ENCODE measurements around the gene CCDC85B. TPM values are rescaled to one million over a fixed set of nuclear protein-coding genes. Genes with fewer than 3 reads are reported as not detected.
A peak's percentile ranks its signal among the peaks of the same experiment; 100 is the strongest.
"Not testable (repeated sequence)": the region's sequence is repeated elsewhere in the genome, so short reads cannot be mapped to it uniquely, and the experiment has no call there.

Gene CCDC85B
- total RNA-seq, 1 experiment from 2014 or later: 55.3 TPM

DNA sequence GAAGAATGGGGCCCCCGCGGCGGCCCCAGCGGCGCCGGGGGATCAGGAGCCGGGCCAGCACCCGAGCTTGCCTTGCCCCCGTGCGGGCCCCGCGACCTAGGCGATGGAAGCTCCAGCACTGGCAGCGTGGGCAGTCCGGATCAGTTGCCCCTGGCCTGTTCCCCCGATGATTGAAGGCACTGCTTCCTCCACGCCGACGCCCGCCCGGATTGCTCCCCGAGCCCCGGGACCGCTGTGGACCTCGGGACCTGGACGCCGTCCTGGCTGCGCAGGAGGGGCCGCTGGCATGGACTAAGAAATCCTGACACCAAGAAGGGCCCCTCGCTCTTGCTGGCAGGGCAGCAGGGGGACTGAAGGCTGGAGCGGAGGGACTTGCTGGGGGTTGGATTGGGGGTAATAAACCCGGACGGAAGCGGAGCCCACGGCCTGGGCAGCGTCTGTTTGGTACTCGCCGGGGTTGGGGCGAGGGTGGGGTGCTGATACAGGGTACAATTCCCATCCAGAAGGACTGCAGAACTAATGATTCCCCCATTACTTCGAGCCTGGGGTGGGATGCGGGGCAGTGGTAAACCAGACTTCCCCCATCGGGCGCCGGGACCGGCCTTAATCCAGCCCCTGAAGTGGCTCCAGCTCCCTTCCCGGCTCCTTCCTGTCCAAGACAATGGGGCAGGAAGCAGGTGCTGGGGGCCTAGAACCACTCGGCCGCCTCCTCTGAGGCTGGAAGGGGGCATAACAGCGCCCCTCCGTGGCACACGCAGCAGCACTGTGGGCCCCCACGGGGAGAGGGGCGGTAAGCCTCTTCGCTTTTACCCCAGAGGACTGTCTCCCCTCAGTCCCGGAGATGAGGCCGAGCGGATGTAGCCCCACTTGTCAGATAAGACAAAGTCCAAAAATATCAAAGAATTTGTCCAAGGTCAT lies 1.0 kb downstream of the CCDC85B start (continued):
- TF ChIP-seq, protein P1, sequence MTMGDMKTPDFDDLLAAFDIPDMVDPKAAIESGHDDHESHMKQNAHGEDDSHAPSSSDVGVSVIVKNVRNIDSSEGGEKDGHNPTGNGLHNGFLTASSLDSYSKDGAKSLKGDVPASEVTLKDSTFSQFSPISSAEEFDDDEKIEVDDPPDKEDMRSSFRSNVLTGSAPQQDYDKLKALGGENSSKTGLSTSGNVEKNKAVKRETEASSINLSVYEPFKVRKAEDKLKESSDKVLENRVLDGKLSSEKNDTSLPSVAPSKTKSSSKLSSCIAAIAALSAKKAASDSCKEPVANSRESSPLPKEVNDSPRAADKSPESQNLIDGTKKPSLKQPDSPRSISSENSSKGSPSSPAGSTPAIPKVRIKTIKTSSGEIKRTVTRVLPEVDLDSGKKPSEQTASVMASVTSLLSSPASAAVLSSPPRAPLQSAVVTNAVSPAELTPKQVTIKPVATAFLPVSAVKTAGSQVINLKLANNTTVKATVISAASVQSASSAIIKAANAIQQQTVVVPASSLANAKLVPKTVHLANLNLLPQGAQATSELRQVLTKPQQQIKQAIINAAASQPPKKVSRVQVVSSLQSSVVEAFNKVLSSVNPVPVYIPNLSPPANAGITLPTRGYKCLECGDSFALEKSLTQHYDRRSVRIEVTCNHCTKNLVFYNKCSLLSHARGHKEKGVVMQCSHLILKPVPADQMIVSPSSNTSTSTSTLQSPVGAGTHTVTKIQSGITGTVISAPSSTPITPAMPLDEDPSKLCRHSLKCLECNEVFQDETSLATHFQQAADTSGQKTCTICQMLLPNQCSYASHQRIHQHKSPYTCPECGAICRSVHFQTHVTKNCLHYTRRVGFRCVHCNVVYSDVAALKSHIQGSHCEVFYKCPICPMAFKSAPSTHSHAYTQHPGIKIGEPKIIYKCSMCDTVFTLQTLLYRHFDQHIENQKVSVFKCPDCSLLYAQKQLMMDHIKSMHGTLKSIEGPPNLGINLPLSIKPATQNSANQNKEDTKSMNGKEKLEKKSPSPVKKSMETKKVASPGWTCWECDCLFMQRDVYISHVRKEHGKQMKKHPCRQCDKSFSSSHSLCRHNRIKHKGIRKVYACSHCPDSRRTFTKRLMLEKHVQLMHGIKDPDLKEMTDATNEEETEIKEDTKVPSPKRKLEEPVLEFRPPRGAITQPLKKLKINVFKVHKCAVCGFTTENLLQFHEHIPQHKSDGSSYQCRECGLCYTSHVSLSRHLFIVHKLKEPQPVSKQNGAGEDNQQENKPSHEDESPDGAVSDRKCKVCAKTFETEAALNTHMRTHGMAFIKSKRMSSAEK (CRISPR knock-in tag; IDR thresholded peaks at IDR 0.05; ENCODE audit: borderline replicate concordance): no peak
- TF ChIP-seq MXD4 (CRISPR knock-in tag; IDR thresholded peaks at IDR 0.05; ENCODE audit: borderline replicate concordance) (no peak), HMGA2 (CRISPR knock-in tag; IDR thresholded peaks at IDR 0.05) (no peak)

DNA sequence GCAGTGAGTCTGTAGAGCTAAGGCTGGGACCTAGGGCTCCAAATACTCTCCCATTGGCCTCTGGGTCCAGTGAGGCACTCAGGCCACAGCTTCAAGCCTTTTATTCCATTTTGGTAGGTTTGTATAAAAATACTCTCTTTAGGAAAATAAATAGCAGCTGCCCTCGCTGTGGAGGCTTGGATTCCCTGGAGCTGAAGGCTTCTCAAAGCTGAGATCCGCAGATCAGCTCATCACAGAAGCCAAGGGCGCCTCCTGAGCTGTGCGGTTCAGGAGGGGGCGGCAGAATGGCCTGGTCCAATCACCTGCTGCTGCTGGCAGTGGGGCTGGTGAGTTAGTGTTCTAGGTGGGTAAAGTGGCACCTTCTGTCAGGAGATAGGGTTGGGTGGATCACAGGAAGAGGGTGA lies 1.7 kb downstream of the CCDC85B start:
- not testable (repeated sequence) for DNase-seq (ENCODE audit: low spot score); ATAC-seq; H3K9me3 Mint-ChIP-seq; H3K36me3 Mint-ChIP-seq
- ChIA-PET POLR2A (interaction anchor here (1.5 to 7.2 kb wide), 3 partner anchors 25 to 32 kb away, joined by 3 to 90 read pairs (median 12); partner anchors contain the start of genes CFL1 and MUS81), CTCF (interaction anchor here (1.0 to 11.9 kb wide), 17 partner anchors 14 to 180 kb away, joined by 3 to 539 read pairs (median 18); partner anchors contain the start of genes AP5B1, BANF1, C11orf68 and CFL1)
- H3K4me3 Mint-ChIP-seq: peak overlapping the region; percentile 75
- peak overlapping the region; percentile 89; the same call in 1 of the 2 replicates for H3K27ac Mint-ChIP-seq
- H3K27me3 Mint-ChIP-seq (ENCODE audit: low read depth): peaks cover 20% of the 10 kb centered on the region
- peaks cover 44% of the 10 kb centered on the region for H3K4me1 Mint-ChIP-seq

DNA sequence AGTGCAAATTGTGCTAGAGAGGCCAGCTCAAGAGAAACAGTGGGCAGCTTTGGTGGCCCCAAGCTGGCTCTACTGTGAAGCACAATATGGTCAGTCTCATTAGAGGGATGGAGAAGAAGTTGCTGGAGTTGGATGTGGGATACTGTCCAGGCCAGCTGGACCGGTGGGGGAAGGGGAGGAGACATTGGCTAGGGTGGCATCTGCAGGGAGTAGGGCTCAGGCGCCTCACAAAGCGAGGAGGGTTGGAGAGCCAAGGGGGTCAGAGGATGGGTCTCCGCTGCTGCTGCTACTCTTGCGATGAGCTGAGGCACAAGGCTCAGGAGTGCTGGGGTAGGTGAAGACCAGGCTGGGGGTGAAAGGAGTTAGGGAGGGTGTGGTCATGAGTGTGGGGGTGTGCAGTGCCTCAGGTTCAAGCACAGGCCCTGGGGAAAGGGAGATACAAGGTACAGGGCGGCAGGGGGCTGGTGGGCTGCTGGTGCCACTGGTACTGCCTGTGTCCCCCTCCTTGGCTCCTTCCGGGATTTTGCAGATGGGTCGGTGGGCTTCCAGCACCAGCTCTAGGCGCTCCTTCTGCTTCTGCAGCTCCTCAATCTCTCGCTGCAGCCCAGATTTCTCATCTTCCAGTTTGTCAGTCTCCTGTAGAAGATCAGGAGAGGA lies 2.3 kb downstream of the CCDC85B start:
- Mint-ChIP-seq H3K4me1 (peaks cover 39% of the 10 kb centered on the region), H3K27ac (peak overlapping the region; percentile 89), H3K9me3 (no peaks in the 10 kb centered on the region), H3K4me3 (peak overlapping the region; percentile 75), H3K27me3 (ENCODE audit: low read depth) (peaks cover 26% of the 10 kb centered on the region), H3K36me3 (peaks cover 4% of the 10 kb centered on the region)
- CTCF ChIA-PET: interaction anchor here (0.7 to 11.9 kb wide), 12 partner anchors 8 to 112 kb away, joined by 3 to 539 read pairs (median 22); partner anchors contain the start of genes AP5B1, CFL1, EFEMP2 and MUS81
- no peak for DNase-seq (ENCODE audit: low spot score)
- POLR2A ChIA-PET: interaction anchor here (1.5 to 7.2 kb wide), 3 partner anchors 25 to 33 kb away, joined by 3 to 90 read pairs (median 12); partner anchors contain the start of genes CFL1 and MUS81
- no peak for ATAC-seq
- no peak for TF ChIP-seq TP53 (CRISPR knock-in tag; IDR thresholded peaks at IDR 0.05)
- TF ChIP-seq TEAD4 (CRISPR knock-in tag; IDR thresholded peaks at IDR 0.05): no peak
- TF ChIP-seq PRRX2 (CRISPR knock-in tag; IDR thresholded peaks at IDR 0.05): no peak
- TF ChIP-seq, protein P2, sequence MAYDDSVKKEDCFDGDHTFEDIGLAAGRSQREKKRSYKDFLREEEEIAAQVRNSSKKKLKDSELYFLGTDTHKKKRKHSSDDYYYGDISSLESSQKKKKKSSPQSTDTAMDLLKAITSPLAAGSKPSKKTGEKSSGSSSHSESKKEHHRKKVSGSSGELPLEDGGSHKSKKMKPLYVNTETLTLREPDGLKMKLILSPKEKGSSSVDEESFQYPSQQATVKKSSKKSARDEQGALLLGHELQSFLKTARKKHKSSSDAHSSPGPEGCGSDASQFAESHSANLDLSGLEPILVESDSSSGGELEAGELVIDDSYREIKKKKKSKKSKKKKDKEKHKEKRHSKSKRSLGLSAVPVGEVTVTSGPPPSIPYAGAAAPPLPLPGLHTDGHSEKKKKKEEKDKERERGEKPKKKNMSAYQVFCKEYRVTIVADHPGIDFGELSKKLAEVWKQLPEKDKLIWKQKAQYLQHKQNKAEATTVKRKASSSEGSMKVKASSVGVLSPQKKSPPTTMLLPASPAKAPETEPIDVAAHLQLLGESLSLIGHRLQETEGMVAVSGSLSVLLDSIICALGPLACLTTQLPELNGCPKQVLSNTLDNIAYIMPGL (CRISPR knock-in tag; IDR thresholded peaks at IDR 0.05): no peak
- TF ChIP-seq ZNF317 (CRISPR knock-in tag; IDR thresholded peaks at IDR 0.05; ENCODE audit: borderline replicate concordance, low read depth): no peak
- TF ChIP-seq ZBTB21 (CRISPR knock-in tag; IDR thresholded peaks at IDR 0.05; ENCODE audit: borderline replicate concordance): no peak
- TF ChIP-seq NFATC4 (CRISPR knock-in tag; IDR thresholded peaks at IDR 0.05): no peak
- no peak for TF ChIP-seq CBFB (CRISPR knock-in tag; IDR thresholded peaks at IDR 0.05; ENCODE audit: low read depth)
- TF ChIP-seq ZNF138 (CRISPR knock-in tag; conservative IDR thresholded peaks at IDR 0.05): no peak
- no peak for TF ChIP-seq ZNF396 (CRISPR knock-in tag; IDR thresholded peaks at IDR 0.05; ENCODE audit: borderline replicate concordance)
- TF ChIP-seq, protein P3, sequence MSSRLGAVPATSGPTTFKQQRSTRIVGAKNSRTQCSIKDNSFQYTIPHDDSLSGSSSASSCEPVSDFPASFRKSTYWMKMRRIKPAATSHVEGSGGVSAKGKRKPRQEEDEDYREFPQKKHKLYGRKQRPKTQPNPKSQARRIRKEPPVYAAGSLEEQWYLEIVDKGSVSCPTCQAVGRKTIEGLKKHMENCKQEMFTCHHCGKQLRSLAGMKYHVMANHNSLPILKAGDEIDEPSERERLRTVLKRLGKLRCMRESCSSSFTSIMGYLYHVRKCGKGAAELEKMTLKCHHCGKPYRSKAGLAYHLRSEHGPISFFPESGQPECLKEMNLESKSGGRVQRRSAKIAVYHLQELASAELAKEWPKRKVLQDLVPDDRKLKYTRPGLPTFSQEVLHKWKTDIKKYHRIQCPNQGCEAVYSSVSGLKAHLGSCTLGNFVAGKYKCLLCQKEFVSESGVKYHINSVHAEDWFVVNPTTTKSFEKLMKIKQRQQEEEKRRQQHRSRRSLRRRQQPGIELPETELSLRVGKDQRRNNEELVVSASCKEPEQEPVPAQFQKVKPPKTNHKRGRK (CRISPR knock-in tag; IDR thresholded peaks at IDR 0.05; ENCODE audit: borderline replicate concordance): no peak
- TF ChIP-seq ZNF423 (CRISPR knock-in tag; IDR thresholded peaks at IDR 0.05): no peak
- no peak for TF ChIP-seq ELF4 (CRISPR knock-in tag; IDR thresholded peaks at IDR 0.05; ENCODE audit: low read depth)
- TF ChIP-seq ESRRA (CRISPR knock-in tag; IDR thresholded peaks at IDR 0.05; ENCODE audit: borderline replicate concordance): no peak
- TF ChIP-seq, protein P4, sequence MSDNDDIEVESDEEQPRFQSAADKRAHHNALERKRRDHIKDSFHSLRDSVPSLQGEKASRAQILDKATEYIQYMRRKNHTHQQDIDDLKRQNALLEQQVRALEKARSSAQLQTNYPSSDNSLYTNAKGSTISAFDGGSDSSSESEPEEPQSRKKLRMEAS (CRISPR knock-in tag; IDR thresholded peaks at IDR 0.05): no peak
- TF ChIP-seq GABPB1 (CRISPR knock-in tag; IDR thresholded peaks at IDR 0.05): no peak
- no peak for TF ChIP-seq IRF2 (CRISPR knock-in tag; IDR thresholded peaks at IDR 0.05; ENCODE audit: borderline replicate concordance, low read depth)
- no peak for TF ChIP-seq FOXJ3 (CRISPR knock-in tag; IDR thresholded peaks at IDR 0.05; ENCODE audit: borderline replicate concordance)
